HG02938 (cell line): ENCODE measurements around the gene CTSH.
"Not testable (repeated sequence)": the region's sequence is repeated elsewhere in the genome, so short reads cannot be mapped to it uniquely, and the experiment has no call there.

ENCODE experiments used
- ATAC-seq: cut with Tn5 transposase; IDR thresholded peaks from one replicate; pipeline ENCODE4 v1.9.1; 2021; ENCODE audit warnings: mild to moderate bottlenecking, moderate library complexity; ENCODE audit not compliant: unreplicated experiment

CTSH gene

DNA sequence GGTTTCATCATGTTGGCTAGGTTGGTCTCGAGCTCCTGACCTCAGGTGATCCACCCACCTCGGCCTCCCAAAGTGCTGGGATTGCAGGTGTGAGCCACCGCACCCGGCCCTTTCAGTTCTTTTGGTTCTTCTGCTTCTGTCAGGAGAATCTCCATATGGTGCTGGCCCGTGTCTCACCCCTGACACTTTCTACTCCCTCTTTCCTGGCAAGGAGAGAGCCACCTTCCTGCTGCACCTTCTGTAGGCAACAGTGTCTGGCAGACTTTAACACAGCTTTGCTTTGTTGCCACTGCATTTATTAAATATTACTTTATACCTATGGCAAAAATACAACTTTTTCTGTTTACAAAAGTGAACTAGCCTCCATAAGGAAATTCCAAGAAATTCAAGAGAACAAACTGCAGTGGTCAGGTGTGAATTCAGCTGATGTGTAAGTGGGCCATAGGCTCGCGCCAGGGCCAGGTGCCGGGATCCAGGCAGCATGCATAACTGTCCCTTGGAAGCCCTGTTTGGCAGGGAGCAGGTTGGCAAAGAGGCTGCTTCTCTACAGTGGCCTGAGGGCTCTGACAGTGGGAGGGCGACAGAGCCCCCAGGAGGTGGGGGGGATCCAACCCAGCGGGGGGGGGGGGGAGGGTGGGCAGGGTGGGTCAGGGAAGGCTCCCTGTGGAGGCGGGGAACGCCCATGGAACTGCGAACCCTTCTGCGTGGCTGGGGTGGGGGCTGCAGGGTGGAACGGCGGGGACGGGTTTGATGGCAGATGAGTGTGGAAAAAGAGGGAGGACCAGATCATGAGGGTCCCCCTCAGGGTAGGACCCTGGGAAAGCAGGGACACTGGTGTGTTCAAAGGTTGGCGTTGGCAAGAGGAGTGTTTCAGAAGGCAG is 21.1 kb downstream of the CTSH start:
- ATAC-seq: no peak

DNA sequence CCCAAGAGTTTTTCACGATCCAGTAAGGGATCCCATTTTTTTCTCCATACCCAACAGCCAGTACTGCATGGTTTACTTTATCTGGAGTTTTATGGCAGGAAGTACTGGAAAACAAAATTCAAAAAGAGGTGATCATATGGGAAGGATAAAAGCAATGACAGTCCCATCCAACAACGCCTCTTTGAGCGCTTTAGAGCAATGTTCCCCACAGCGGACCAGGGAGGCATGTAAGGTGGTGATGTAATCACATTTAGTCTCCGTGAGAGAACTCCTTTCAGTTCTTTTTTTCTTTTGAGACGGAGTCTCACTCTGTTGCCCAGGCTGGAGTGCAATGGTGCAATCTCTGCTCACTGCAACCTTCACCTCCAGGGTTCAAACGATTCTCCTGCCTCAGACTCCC is 21.8 kb downstream of the CTSH start:
- no peak for ATAC-seq

DNA sequence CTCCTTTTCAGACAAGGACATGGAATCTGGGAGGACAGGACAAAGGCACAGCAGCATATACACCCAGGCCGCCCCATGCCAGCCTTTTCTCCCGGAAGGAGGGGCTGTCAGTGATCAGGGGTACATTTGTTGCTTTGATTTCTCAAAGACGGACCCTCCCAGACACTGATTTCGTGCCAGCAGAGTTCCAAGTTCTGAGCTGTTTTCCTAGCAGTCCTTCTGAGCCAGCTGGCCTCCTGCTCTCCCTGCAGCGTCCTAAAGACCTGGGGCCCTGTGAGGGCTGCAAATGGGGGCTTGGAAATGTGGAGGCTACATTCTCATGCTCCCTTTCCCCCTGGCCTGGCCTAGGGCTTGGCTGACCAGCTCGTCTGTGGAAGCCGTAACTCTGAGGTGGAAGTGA is 22.3 kb downstream of the CTSH start:
- ATAC-seq: no peak

DNA sequence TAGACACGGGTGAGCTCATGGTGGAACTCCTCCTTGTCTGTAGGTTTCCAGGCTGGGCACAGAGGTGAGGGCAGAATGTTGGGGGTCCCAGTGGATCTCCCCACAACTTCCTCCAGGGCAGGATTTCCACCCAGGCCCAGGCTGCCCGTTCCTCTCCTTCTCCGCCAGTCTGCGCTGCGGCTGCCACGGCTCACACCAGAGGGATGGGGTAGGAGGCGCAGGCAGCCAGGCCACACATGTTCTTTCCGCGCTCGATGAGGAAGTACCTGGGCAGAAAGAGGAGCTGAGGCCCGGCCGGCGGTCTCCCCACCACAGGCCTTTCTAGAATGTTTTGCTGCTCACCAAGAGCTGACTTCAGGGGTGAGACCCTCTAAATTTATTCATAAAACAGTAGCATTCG is 22.9 kb downstream of the CTSH start:
- ATAC-seq: no peak

DNA sequence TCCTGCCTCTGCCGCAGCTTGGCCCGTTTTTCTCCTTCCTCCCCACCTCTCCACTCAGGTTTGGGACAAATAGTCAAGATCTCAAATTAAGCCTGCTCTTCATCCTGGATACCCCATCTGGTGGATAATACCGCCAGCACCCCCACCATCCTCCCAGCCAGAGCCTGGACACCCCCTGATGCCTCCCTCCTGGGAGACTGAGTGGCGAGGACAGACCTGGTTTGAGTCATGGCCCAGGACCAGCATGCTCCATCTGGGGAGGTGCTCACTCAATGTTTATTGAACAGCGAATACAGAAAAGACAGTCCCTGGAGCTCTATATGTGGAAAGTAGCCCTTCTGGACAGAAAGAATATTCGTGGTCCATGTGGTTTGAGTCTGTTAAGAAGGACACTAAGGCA is 23.3 kb downstream of the CTSH start:
- no peak for ATAC-seq

DNA sequence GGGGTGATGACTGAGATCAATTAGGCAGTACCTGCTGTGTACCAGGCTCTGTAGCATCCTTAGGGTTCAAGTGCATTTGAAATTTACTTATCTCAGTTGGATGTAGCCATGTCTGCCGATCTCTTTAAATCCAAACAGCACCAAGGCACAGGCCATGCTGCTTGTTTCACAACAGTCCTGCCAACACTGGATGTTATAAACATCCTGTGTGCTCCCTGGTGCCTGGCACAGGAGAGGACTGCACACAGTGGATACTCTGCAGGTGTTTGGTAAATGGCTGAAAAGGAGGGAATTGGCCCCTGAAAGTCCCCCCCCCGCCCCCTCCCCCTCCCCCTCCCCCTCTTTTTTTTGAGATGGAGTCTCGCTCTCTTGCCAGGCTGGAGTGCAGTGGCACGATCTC is 27.0 kb downstream of the CTSH start:
- ATAC-seq: no peak

DNA sequence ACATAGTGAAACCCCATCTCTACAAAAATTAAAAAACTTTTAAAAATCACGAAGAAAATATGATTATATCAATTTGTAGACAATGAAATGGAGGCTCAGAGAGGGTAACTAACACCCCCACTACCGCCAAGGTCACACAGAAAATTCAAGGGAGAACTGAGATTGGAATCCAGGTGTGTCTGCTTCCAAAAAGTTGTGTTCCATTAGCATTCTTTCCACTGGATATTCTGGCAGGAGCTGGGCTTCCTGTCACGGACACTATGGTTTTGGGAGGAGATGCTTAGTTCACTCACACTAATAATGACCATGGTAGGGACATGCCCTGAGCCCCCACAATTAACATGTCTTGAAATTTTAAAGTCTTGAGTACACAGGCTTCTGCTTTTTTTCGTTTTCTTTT is 28.8 kb downstream of the CTSH start:
- ATAC-seq: no peak

DNA sequence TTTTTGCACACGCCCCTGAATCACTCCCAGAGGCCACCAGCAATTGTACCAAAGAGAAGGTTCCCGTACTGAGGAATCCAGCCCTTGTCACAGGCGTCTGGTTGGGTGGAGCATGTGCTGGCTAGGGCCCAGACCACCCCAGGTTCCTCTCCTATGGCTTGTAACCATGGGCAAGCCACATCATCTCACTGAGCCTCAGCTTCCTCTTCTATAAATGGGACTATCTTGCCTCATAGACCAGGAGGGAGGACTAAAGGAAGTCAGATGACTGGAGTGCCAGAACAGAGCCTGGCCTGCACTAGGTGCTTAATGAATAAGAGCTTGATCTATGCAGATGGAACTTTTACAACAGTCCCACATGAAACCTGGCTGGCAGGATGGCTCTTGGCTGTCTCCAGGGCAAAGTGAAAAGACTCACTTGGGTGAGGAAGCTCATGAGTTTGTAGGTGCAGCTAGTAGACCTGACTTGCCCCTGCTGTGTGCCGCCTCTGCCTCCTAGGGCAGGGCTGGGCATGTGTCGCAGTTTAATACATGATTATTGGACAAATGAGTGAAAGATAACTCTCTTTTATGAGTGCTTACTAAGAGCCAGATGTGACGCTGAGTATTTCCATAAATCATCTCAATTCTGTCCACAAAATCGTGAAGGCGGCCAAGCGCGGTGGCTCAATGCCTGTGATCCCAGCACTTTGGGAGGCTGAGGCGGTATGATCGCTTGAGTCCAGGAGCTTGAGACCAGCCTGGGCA is 29.3 kb downstream of the CTSH start:
- ATAC-seq: no peak

DNA sequence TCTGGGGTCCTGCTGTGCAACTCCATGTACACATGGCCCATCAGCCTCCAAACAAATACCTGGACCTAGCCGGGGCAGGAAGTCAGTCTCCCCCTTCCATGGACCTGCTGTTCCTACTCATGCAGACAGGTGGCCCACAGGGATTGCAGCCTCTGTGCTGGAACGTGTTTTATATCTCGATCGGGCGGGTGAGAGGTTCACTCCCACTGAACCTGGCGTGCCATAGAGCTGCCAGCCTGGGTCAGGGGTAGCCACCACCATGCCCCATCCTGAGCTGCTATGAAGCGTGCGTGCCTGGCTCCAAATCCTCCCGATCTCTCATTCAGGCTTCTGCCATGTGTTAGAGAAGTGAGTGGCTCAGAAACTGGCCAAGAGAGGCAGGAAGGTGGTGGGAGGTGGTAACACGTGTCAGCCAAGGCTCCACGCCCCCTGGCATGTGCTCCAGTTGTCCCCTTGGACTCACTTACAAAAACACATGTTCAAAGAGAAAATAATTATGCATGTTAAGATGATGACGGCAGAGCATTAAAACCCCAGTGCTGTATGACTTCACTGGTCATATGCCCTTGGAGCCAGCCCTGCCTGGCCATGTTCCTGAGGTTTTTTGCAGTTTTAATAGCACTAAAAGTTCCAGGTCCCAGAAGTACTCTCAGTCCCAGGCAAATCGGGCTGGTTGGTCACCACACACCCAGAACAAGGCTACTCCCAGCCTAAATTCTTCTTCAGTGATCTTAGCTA is 30.6 kb downstream of the CTSH start:
- ATAC-seq: no peak

DNA sequence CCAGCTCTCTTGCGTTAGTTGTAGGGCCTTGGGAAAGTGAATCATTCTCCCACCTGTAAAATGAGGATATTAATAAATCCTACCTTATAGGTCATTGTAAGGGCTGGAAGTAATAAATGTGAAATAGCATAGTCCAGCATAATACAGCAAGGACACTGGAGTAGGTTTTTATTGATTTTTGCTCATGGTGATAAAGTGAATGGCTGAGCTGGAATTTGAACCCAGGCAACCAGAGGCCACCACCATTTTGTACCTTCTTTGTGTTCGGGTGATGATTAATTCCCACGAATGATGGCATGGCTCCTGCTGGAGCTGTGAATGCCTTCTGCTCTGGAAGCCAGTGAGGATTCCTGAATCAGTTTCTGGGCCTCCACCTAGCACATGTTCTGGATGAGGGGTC is 31.8 kb downstream of the CTSH start:
- no peak for ATAC-seq

DNA sequence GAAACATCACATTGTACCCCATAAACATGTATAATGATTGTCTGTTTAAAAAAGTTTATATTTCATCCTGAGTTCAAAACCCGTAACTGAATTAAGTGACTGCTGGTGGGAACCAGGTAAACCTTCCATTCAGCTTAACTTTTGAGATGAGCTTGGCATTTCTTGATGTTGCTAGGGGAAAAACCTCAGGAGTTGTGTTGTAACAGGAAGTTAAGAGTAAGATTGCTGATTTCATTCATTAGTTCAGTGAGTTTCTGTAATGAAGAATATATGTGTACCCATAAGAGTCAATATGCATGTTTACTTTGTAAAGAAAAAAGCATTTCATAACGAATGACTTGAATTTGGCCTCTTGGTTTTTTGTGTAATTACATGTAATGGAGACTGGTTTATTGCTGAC is 32.5 kb downstream of the CTSH start:
- ATAC-seq: no peak

DNA sequence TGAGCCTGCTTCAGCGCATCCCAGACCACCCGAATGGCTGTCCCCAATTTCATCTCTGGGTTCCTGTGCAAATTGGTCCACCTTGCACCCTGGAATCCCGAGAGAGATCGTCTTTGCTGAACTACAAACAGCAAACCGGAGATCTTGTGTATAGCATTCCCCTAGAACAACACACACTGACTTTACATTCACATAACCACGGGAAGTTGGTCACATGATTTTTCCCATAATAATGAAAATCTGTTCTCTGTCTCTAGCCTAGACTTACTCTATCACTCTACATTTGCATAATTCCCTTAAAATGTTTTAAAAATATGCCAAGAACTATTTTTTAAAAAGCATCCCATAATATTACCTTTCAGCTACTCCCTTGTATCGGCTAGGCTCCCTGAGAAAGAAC is 34.6 kb downstream of the CTSH start:
- ATAC-seq: no peak

DNA sequence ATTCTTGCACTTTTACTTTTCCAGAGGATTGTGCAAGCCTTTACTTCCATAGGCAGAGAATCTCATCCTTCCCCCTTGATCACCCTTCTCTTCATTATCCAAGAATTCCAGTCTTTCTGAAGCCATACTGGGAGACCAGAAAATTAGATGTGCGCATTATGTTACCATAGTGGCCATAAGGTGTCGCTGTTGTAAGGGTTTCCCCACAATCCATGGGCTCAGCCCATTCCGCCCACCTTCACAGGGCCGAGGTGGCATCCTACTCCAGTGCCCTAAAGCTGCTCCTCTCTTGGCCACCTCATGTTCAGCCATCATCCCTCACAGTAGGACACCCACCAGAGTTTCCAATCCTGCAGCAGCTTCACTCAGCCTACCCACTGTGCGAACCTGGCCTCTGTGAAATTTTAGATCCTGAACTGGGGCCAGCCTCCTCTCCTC is 35.0 kb downstream of the CTSH start:
- no peak for ATAC-seq

DNA sequence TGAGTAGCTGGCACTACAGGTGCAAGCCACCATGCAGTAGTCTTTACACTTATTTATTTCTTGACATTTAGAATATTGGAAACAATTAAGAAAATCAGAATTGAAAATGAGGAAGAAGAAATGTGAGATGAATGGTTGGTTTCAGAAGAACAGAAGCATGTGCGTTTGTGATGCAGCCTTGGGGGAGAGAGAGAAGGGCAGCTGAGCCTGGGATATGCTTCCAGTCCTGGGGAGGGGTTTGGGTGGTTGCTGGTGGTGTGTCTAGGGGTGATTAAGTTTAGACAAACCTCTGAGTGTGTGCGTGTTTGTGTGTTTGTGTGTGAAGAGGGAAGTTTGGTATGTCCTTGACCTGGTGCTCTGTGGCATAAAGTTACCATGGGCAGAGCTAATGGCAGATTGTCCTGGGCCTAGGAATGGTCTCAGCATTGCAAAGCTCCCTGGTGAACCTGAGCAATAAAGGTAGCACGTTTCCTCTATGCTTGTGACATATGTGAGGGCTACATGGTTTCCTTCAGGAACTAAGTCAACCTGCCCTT is 35.6 kb downstream of the CTSH start:
- no peak for ATAC-seq

DNA sequence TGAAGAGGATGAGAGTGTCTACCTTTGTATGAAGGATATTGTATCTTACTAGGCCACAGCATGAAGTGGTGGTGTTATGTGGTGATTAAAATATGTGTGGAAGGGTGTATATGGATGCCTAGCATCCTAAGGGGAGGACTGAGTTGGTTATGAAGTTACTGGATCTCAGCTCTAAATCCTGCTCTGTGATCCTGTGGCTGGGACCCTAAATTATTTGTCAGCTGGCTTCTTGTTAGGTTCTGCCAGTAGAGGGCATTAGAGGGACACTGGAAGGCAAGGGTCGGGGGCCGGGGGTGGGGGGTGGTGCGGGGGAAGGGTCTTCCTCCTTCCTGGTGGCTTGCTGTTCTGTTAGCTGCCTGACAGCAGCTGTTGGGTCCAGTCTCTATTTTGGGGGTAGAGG is 37.3 kb downstream of the CTSH start:
- no peak for ATAC-seq

DNA sequence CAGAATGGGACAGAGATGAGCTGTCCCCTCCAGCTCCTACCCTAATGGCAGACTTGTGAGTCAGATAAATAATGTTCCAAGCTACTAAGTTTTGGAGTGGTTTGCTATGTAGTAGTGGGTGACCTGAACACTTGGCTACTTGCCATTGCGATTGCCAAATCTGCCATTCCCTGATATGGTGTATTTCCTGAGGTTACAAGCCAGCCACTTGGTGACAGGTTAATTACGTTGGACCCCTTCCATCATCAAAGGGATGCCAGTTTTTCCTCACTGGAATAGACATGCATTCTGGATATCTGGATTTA is 38.6 kb downstream of the CTSH start:
- ATAC-seq: no peak

DNA sequence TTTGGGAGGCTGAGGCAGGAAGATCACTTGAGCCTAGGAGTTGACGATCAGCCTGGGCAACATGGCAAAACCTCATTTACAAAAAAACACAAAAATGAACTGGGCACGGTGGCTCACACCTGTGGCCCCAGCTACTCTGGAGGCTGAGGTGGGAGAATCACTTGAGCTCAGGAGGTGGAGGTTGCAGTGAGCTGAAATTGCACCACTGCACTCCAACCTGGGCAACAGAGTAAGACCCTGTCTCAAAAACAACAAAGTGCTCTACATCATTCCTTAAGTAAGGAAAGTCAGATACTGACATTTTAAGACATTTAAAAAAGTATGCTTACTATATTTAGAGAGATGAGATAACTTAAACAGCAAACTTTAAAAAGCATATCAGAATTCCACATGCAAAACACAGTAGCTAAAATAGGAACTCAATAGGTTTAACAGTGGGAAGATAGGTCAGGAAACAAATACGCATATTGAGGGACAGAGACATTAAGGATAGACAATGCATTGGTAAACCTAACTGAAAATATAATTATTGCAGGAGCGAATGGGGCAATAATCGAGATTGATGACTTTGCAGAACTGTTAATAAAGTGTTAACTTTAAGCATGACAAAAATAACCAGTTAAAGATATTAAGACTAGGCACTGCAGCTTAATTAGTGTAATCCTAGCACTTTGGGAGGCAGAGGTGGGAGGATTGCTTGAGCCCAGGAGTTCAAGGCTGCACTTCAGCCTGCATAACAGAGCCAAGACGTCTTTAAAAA is 40.1 kb downstream of the CTSH start:
- no peak for ATAC-seq

DNA sequence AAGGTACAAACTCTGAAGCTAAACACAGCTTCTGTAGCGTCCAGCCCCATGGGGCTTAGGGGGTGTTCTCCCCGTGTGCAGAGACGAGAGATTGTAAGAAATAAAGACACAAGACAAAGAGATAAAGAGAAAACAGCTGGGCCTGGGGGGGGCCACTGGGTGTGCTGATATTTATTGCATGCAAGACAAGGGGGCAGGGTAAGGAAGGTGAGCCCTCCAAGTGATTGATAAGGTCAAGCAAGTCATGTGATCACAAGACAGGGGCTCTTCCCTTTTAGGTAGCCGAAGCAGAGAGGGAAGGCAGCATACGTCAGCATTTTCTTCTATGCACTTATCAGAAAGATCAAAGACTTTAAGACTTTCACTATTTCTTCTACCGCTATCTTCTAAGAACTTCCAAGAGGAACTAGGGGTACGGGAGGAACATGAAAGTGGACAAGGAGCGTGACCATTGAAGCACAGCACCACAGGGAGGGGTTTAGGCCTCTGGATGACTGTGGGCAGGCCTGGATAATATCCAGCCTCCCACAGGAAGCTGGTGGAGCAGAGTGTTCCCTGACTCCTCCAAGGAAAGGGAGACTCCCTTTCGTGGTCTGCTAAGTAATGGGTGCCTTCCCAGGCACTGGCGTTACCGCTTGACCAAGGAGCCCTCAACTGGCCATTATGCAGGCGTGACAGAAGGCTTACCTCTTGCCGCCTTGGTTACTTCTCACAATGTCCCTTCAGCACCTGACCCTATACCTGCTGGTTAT is 42.4 kb downstream of the CTSH start:
- ATAC-seq: not testable (repeated sequence)

DNA sequence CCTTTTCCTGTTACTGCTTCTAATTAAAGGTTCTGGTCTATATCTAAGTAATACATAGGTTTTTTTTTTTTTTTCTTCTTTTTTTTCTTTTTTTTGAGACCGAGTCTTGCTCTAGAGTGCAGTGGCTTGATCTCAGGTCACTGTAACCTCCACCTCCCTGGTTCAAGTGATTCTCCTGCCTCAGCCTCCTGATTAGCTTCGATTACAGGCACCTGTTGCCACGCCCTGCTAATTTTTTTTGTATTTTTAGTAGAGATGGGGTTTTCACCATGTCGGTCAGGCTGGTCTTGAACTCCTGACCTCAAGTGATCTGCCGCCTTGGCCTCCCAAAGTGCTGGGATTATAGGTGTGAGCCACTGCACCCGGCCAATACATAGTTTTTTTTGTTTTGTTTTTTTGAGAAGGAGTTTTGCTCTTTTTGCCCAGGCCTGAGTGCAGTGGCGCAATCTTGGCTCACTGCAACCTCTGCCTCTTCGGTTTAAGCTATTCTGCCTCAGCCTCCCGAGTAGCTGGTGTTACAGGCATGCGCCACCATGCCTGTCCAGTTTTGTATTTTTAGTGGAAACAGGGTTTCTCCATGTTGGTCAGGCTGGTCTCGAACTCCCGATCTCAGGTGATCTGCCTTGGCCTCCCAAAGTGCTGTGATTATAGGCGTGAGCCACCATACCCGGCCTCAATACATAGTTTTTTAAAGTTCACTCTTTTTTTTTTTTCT is 43.9 kb downstream of the CTSH start:
- not testable (repeated sequence) for ATAC-seq
